Glutamatergic neuron (in vitro differentiated cells): ENCODE measurements around the gene RSAD2. TPM values are rescaled to one million over a fixed set of nuclear protein-coding genes. Genes with fewer than 3 reads are reported as not detected.

Source experiments
- DNase-seq: peaks from one replicate; pipeline ENCODE4 v3.0.0; 2022
- H3K27ac Mint-ChIP-seq: one replicate; pipeline ENCODE4 v1.8.0; 2020; ENCODE audit warnings: mild to moderate bottlenecking, mixed read lengths, inconsistent platforms; ENCODE audit not compliant: unreplicated experiment
- H3K27me3 Mint-ChIP-seq: one replicate; pipeline ENCODE4 v1.8.0; 2020; ENCODE audit warnings: mild to moderate bottlenecking, moderate library complexity, mixed read lengths, inconsistent platforms; ENCODE audit not compliant: unreplicated experiment
- H3K36me3 Mint-ChIP-seq: one replicate; pipeline ENCODE4 v1.8.0; 2020; ENCODE audit warnings: mild to moderate bottlenecking, mixed read lengths, inconsistent platforms; ENCODE audit not compliant: unreplicated experiment
- H3K4me1 Mint-ChIP-seq: one replicate; pipeline ENCODE4 v1.8.0; 2020; ENCODE audit warnings: mild to moderate bottlenecking, low read depth, mixed read lengths, inconsistent platforms; ENCODE audit not compliant: unreplicated experiment
- H3K4me3 Mint-ChIP-seq: one replicate; pipeline ENCODE4 v1.8.0; 2020; ENCODE audit warnings: mild to moderate bottlenecking, mixed read lengths, inconsistent platforms; ENCODE audit not compliant: unreplicated experiment
- H3K9me3 Mint-ChIP-seq: one replicate; pipeline ENCODE4 v1.8.0; 2020; ENCODE audit warnings: mild to moderate bottlenecking, moderate library complexity, mixed read lengths, inconsistent platforms; ENCODE audit not compliant: unreplicated experiment
- CTCF ChIP-seq: fragments of 200-600 bp; sonication (generic); IDR thresholded peaks from one replicate; pipeline ENCODE4 v1.5.0; 2021; ENCODE audit not compliant: partially characterized antibody, unreplicated experiment
- total RNA-seq: library from RNA; stranded (reverse); fragmentation: NEBNext Ultra II Directional; extraction: Animal tissue kit (Norgen Biotek cat#: 25700); gene quantifications from one replicate; pipeline ENCODE4 v1.2.1, GENCODE V29; 2021; ENCODE audit not compliant: unreplicated experiment

RSAD2 gene
- total RNA-seq, 1 donor from 2014 or later: not detected

- H3K27me3 Mint-ChIP-seq: peaks cover 2% of the 10 kb centered on the region
These were observed 37.3 kb downstream of the RSAD2 start for GRCh38 chr2:6914828-6915227.

GRCh38 chr2:6915399-6915798 is 37.8 kb downstream of the RSAD2 start:
- Mint-ChIP-seq H3K27ac (no peak overlapping the region), H3K4me3 (no peak overlapping the region), H3K27me3 (peaks cover 2% of the 10 kb centered on the region), H3K9me3 (peaks cover 6% of the 10 kb centered on the region), H3K4me1 (peaks cover 4% of the 10 kb centered on the region), H3K36me3 (peaks cover 15% of the 10 kb centered on the region)
- no peak for TF ChIP-seq CTCF
- DNase-seq: no peak

More at GRCh38 chr2:6914828-6915227, 37.3 kb downstream of the RSAD2 start:
- Mint-ChIP-seq H3K36me3 (peaks cover 15% of the 10 kb centered on the region), H3K27ac (no peak overlapping the region), H3K9me3 (peaks cover 6% of the 10 kb centered on the region), H3K4me3 (no peak overlapping the region), H3K4me1 (peaks cover 4% of the 10 kb centered on the region)
- no peak for TF ChIP-seq CTCF
- no peak for DNase-seq

GRCh38 chr2:6916224-6916623 is 38.6 kb downstream of the RSAD2 start:
- no peak for TF ChIP-seq CTCF
- Mint-ChIP-seq H3K27ac (no peak overlapping the region), H3K4me1 (peaks cover 5% of the 10 kb centered on the region), H3K36me3 (peaks cover 15% of the 10 kb centered on the region), H3K9me3 (peaks cover 6% of the 10 kb centered on the region), H3K4me3 (peak overlapping the region; percentile 79), H3K27me3 (peaks cover 2% of the 10 kb centered on the region)
- no peak for DNase-seq

- peaks cover 8% of the 10 kb centered on the region for H3K4me1 Mint-ChIP-seq
- peak overlapping the region; percentile 79 for H3K4me3 Mint-ChIP-seq
- no peak overlapping the region for H3K27ac Mint-ChIP-seq
- DNase-seq: peak; percentile 38
- no peak for TF ChIP-seq CTCF
- H3K27me3 Mint-ChIP-seq: peaks cover 2% of the 10 kb centered on the region
- peaks cover 8% of the 10 kb centered on the region for H3K9me3 Mint-ChIP-seq
- H3K36me3 Mint-ChIP-seq: peaks cover 15% of the 10 kb centered on the region
These were observed 39.1 kb downstream of the RSAD2 start for GRCh38 chr2:6916736-6917070.

- Mint-ChIP-seq H3K4me3 (peak within 1 kb of the TSS; percentile 79), H3K4me1 (peaks cover 13% of the 10 kb centered on the region), H3K36me3 (peaks cover 15% of the 10 kb centered on the region), H3K9me3 (peaks cover 8% of the 10 kb centered on the region), H3K27ac (no peak within 1 kb of the TSS), H3K27me3 (peaks cover 2% of the 10 kb centered on the region)
- TF ChIP-seq CTCF: peak; percentile 52
- peak; percentile 84 for DNase-seq
These were observed 39.6 kb downstream of the RSAD2 start, which contains the start of gene RNF144A for GRCh38 chr2:6917071-6917760. Gene RNF144A (plus strand): TSS chr2:6917412. CDS start chr2:6996927, 79,515 bp downstream.
